NOMO-1 treated with dmso at 0.1 percent for 144 hours (cell line): ENCODE results near the gene RGSL1.

Experiments used
- DNase-seq: peaks from one replicate; lab custom pipeline; 2025; ENCODE audit not compliant: unreplicated experiment; lab: John Stamatoyannopoulos, UW

Gene RGSL1

DNA sequence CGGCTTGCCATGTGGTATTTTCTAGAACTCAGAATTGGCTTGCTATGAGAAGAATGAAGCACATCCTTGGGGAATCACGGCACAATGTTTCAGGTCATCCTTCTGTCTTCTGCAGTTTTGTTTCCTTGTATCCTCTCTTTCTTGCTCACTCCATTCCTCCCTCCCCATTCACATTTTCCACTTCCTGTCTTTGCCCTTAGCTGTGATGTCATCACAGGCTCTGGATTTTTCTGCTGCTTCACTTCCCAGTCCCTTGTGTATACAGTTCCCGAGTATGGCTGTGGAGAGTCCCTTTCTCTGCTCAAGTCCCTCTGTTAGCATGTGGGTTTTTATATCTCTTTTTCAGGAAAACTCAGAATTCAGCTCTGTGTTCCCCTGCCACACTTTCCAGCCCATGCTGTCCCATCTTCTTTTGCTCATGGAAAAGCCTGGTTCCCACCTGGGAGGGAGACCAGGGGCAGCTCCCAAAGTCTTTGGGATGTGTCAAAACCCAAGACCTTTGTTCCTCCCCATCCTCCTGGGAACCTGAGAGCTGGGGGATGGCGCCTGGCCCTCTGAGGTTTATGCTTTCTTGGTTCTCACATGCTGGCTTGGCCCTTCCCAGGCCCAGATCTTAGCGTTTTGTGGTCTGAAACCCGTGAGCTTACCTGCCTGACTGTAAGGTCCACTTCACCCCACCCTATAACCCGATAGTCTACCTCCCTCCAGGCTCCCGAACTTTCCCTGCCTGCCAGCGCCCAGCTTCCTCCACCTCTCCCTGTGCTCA lies 159.1 kb downstream of the RGSL1 start:
- DNase-seq, result no peak
